ENCODE data around the gene HFE. TPM values are rescaled to one million over a fixed set of nuclear protein-coding genes. Genes with fewer than 3 reads are reported as not detected.

Gene HFE
- total and polyA plus RNA-seq, 2 of the 13 experiments (the other 11 are each of a cell fraction or from before 2014, with no cell fraction given) = 3.7 to 6.3 TPM

DNA sequence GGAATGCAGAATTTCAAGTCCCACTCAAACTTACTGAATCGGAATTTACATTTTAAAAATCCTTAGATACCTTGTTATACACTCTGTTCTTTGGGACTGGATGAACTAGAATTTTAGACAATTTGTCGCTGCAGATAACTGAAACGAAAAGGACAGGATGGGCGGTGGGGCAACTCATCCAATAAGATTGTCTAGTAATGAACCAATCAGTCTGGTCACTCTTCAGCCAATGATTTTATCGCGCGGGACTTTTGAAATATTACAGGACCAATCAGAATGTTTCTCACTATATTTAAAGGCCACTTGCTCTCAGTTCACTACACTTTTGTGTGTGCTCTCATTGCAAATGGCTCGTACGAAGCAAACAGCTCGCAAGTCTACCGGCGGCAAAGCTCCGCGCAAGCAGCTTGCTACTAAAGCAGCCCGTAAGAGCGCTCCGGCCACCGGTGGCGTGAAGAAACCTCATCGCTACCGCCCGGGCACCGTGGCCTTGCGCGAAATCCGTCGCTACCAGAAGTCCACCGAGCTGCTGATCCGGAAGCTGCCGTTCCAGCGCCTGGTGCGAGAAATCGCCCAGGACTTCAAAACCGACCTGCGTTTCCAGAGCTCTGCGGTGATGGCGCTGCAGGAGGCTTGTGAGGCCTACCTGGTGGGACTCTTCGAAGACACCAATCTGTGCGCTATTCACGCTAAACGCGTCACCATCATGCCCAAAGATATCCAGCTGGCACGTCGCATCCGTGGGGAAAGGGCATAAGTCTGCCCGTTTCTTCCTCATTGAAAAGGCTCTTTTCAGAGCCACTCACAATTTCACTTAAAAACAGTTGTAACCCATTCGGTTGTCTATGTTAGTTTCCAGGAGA lies 41.9 kb upstream of the HFE start (continued):
- TF ChIP-seq YY1 (IDR thresholded peaks at IDR 0.05; ENCODE audit: insufficient read depth, insufficient replicate concordance, low read depth, low read length) (peak; percentile 64), MED13 (CRISPR knock-in tag; IDR thresholded peaks at IDR 0.05) (peak; percentile 98), FLYWCH1 (CRISPR knock-in tag; IDR thresholded peaks at IDR 0.05) (no peak), ONECUT2 (CRISPR knock-in tag; IDR thresholded peaks at IDR 0.05) (peak; percentile 75), SMARCE1 (IDR thresholded peaks at IDR 0.05; ENCODE audit: borderline replicate concordance) (no peak), ATM (IDR thresholded peaks at IDR 0.05; ENCODE audit: borderline replicate concordance) (no peak), PLSCR1 (CRISPR knock-in tag; IDR thresholded peaks at IDR 0.05; ENCODE audit: borderline replicate concordance) (no peak), ATF4 (CRISPR knock-in tag; IDR thresholded peaks at IDR 0.05) (peak in 1 of 2 experiments; percentile 34; a peak in 1 of 4 replicates), JUND (CRISPR knock-in tag; IDR thresholded peaks at IDR 0.05) (peak; percentile 77), BATF2 (CRISPR knock-in tag; IDR thresholded peaks at IDR 0.05) (no peak), POLR2AphosphoS5 (IDR thresholded peaks at IDR 0.05; ENCODE audit: low read depth, low read length) (peak; percentile 99), ADNP (CRISPR knock-in tag; IDR thresholded peaks at IDR 0.05) (no peak), ZNF704 (CRISPR knock-in tag; IDR thresholded peaks at IDR 0.05; ENCODE audit: borderline replicate concordance) (peak; percentile 70), ZNF737 (CRISPR knock-in tag; IDR thresholded peaks at IDR 0.05; ENCODE audit: borderline replicate concordance) (peak; percentile 96; the same call in 1 of the 2 replicates), DR1 (CRISPR knock-in tag; IDR thresholded peaks at IDR 0.05) (peak; percentile 89), ZNF350 (CRISPR knock-in tag; IDR thresholded peaks at IDR 0.05; ENCODE audit: borderline replicate concordance, low read depth) (peak; percentile 86; the same call in 1 of the 2 replicates), ZNF569 (CRISPR knock-in tag; IDR thresholded peaks at IDR 0.05; ENCODE audit: borderline replicate concordance) (peak; percentile 48; the same call in 1 of the 2 replicates), MEIS1 (CRISPR knock-in tag; IDR thresholded peaks at IDR 0.05; ENCODE audit: borderline replicate concordance) (no peak), CENPX (CRISPR knock-in tag; IDR thresholded peaks at IDR 0.05) (no peak), NR2C2 (CRISPR knock-in tag; IDR thresholded peaks at IDR 0.05; ENCODE audit: borderline replicate concordance) (no peak; the same call in 1 of the 2 replicates), RNF219 (CRISPR knock-in tag; IDR thresholded peaks at IDR 0.05) (peak; percentile 91; the same call in 1 of the 2 replicates), CREBL2 (CRISPR knock-in tag; IDR thresholded peaks at IDR 0.05; ENCODE audit: borderline replicate concordance) (peak; percentile 77; the same call in 1 of the 2 replicates)
